B cell (primary cell): Measurements from ENCODE around the gene DNAJC6. TPM values are rescaled to one million over a fixed set of nuclear protein-coding genes. Genes with fewer than 3 reads are reported as not detected.

Experiments
- ATAC-seq: fragments of 200-7000 bp; cut with Tn5 transposase; one replicate; pipeline ENCODE4 v1.10.0; 2021; ENCODE audit warnings: low read depth, mild to moderate bottlenecking, moderate number of reproducible peaks, moderate library complexity
- CTCF ChIA-PET: fragments of 350-600 bp; sonication (Branson Sonifier 250); formaldehyde crosslinking; loops from one replicate; lab custom pipeline; 2021; ENCODE audit warnings: antibody characterized with exemption, inconsistent platforms; lab: Charles Lee
- POLR2A ChIA-PET: fragments of 350-600 bp; sonication (Branson Sonifier 250); formaldehyde crosslinking; loops from one replicate; lab custom pipeline; 2021; ENCODE audit warnings: antibody characterized with exemption; lab: Charles Lee
- DNase-seq: peaks from one replicate; pipeline ENCODE4 v3.0.0; 2013
- H2AFZ ChIP-seq: 2 replicates; pipeline ENCODE4 v1.6.1; 2012; ENCODE audit warnings: mild to moderate bottlenecking, low read depth, low read length; ENCODE audit not compliant: insufficient read depth, poor library complexity, severe bottlenecking
- H3K27ac ChIP-seq, 2 donors: 1 replicate in 1 of 2; 2 replicates in 1 of 2; pipeline ENCODE4 v1.5.1; 2012 to 2013; ENCODE audit warnings: low read length in 2 of 2, mild to moderate bottlenecking in 2 of 2, moderate library complexity in 1 of 2
- H3K27me3 ChIP-seq, 4 experiments: fragments of 200-600 bp in 1 of 4; sonication (generic) in 1 of 4; replicated peaks in 1 of 4; 1 replicate in 2 of 4; 2 replicates in 2 of 4; pipeline versions ENCODE4 v1.6.1 to v1.7.0; 2013 to 2016; ENCODE audit warnings: low read length in 3 of 4, mild to moderate bottlenecking in 2 of 4, mixed read lengths in 1 of 4, moderate library complexity in 1 of 4; ENCODE audit not compliant: insufficient read depth in 4 of 4, control insufficient read depth in 3 of 4; ENCODE audit errors: control extremely low read depth in 1 of 4
- H3K36me3 ChIP-seq, 2 experiments: replicated peaks in 1 of 2; 1 replicate in 1 of 2; 2 replicates in 1 of 2; pipeline versions ENCODE4 v1.6.1 to v1.7.1; 2013; ENCODE audit warnings: low read length in 1 of 2; ENCODE audit not compliant: insufficient read depth in 2 of 2, control insufficient read depth in 1 of 2; ENCODE audit errors: control extremely low read depth in 1 of 2, extremely low read depth in 1 of 2
- H3K4me1 ChIP-seq, 2 donors: fragments of 200-600 bp in 1 of 2; sonication (generic) in 1 of 2; 1 replicate in 1 of 2; 2 replicates in 1 of 2; pipeline versions ENCODE4 v1.5.1 to v1.6.1; 2013 to 2017; ENCODE audit warnings: low read length in 2 of 2; ENCODE audit not compliant: control insufficient read depth in 2 of 2, insufficient read depth in 2 of 2
- H3K4me2 ChIP-seq: replicated peaks from 2 replicates; pipeline ENCODE3; 2012; ENCODE audit warnings: mild to moderate bottlenecking, low read depth, low read length; ENCODE audit not compliant: poor library complexity, severe bottlenecking
- H3K4me3 ChIP-seq, 5 experiments: fragments of 200-600 bp in 1 of 5; sonication (generic) in 1 of 5; 1 replicate in 3 of 5; 2 replicates in 2 of 5; pipeline versions ENCODE4 v1.5.1 to v1.7.0; 2011 to 2016; ENCODE audit warnings: low read length in 4 of 5, mild to moderate bottlenecking in 4 of 5, low read depth in 2 of 5, control low read depth in 1 of 5, moderate library complexity in 1 of 5; ENCODE audit not compliant: insufficient read depth in 1 of 5; ENCODE audit errors: control extremely low read depth in 1 of 5, extremely low read depth in 1 of 5
- H3K79me2 ChIP-seq: fragments of 200-600 bp; sonication (generic); one replicate; pipeline ENCODE4 v1.6.0; 2016; ENCODE audit warnings: low read length; ENCODE audit not compliant: control insufficient read depth, insufficient read depth
- H3K9ac ChIP-seq: fragments of 200-600 bp; sonication (generic); 2 replicates; pipeline ENCODE4 v1.6.1; 2017; ENCODE audit warnings: mild to moderate bottlenecking, low read length, moderate library complexity
- H3K9me3 ChIP-seq, 3 donors: one replicate each; pipeline versions ENCODE4 v1.6.1 to v1.7.1; 2013; ENCODE audit warnings: low read length in 2 of 3; ENCODE audit not compliant: control insufficient read depth in 2 of 3, insufficient read depth in 1 of 3; ENCODE audit errors: control extremely low read depth in 1 of 3
- H4K20me1 ChIP-seq: 2 replicates; pipeline ENCODE4 v1.6.0; 2012; ENCODE audit warnings: mild to moderate bottlenecking, low read length; ENCODE audit not compliant: insufficient read depth, control insufficient read depth, poor library complexity, severe bottlenecking
- H3K27ac Mint-ChIP-seq: one replicate; pipeline ENCODE4 v1.8.0; 2021; ENCODE audit warnings: mixed read lengths
- H3K27me3 Mint-ChIP-seq: one replicate; pipeline ENCODE4 v1.8.0; 2021; ENCODE audit warnings: mixed read lengths
- H3K4me1 Mint-ChIP-seq: one replicate; pipeline ENCODE4 v1.8.0; 2021; ENCODE audit warnings: mixed read lengths
- H3K4me3 Mint-ChIP-seq: one replicate; pipeline ENCODE4 v1.8.0; 2021; ENCODE audit warnings: mixed read lengths
- H3K9me3 Mint-ChIP-seq: one replicate; pipeline ENCODE4 v1.8.0; 2022; ENCODE audit warnings: mixed read lengths; ENCODE audit not compliant: insufficient read depth
- CTCF ChIP-seq: fragments of 200-600 bp; IDR thresholded peaks from one replicate; pipeline ENCODE4 v1.8.0; 2022; ENCODE audit warnings: antibody characterized with exemption, mild to moderate bottlenecking
- EZH2 ChIP-seq: IDR thresholded peaks from 2 replicates; pipeline ENCODE4 v1.6.1; 2012; ENCODE audit warnings: borderline replicate concordance, low read depth, mild to moderate bottlenecking, moderate library complexity, low read length; ENCODE audit not compliant: insufficient read depth, poor library complexity, severe bottlenecking
- WGBS: methylation state at CpG from one replicate; pipeline ENCODE4 v1.1.5; 2013; ENCODE audit warnings: missing lambda C conversion rate; ENCODE audit not compliant: insufficient coverage; 5-methylcytosine and 5-hydroxymethylcytosine counted together
- intact Hi-C: fragments of 100-400 bp; cut with micrococcal nuclease; formaldehyde crosslinking; loops from one replicate; pipeline ENCODE4 v1.10.0; 2022
- polyA plus RNA-seq: library from polyadenylated mRNA; depleted of rRNA; stranded (reverse); fragments of >200 nt; gene quantifications from 2 replicates; pipeline ENCODE4 v1.2.3, GENCODE V29; 2012
- total RNA-seq, 2 donors: library from RNA; stranded (reverse); fragments of 120-200 nt in 1 of 2; gene quantifications; 1 replicate in 1 of 2; 2 replicates in 1 of 2; pipeline versions ENCODE4 v1.2.3 to v1.2.4, GENCODE V29; 2013 to 2022

Gene DNAJC6
- total and polyA plus RNA-seq, 2 donors (not counting 1 experiment from before 2014, with no cell fraction given), result 0.12 to 0.69 TPM

GRCh38 chr1:65260851-65261473 lies 48.4 kb upstream of the DNAJC6 start:
- POLR2A ChIA-PET, result no interaction called here
- no peak overlapping the region for H3K4me3 Mint-ChIP-seq
- no peak overlapping the region for H3K9ac ChIP-seq
- H3K9me3 ChIP-seq, result peaks cover 0 to 2% (median 0%) of the 10 kb centered on the region in 3 donors
- TF ChIP-seq CTCF (no peak), EZH2 (no peak)
- CTCF ChIA-PET, result no interaction called here
- WGBS, result 75% methylated on average over 2 of the region's 4 CpGs
- no peak overlapping the region for H3K4me3 ChIP-seq
- H3K27ac ChIP-seq, result no peak overlapping the region
- H3K4me2 ChIP-seq, result no peak overlapping the region
- ATAC-seq, result no peak
- H2AFZ ChIP-seq, result no peak overlapping the region
- no peaks in the 10 kb centered on the region for H3K36me3 ChIP-seq
- peaks cover 29% of the 10 kb centered on the region for H3K27me3 Mint-ChIP-seq
- H3K79me2 ChIP-seq, result no peaks in the 10 kb centered on the region
- no peak for DNase-seq
- intact Hi-C loops, result no loop called here
- H3K4me1 ChIP-seq, result peaks cover 12 to 14% of the 10 kb centered on the region in 2 donors
- H4K20me1 ChIP-seq, result no peaks in the 10 kb centered on the region
- peaks cover 14% of the 10 kb centered on the region for H3K4me1 Mint-ChIP-seq
- H3K27ac Mint-ChIP-seq, result no peak overlapping the region
- H3K9me3 Mint-ChIP-seq, result no peaks in the 10 kb centered on the region
- H3K27me3 ChIP-seq, result peaks cover 0 to 22% (median 10%) of the 10 kb centered on the region in 4 experiments

- H3K9me3 Mint-ChIP-seq, result no peaks in the 10 kb centered on the region
- no CpG with 5 or more reads among the region's 1 CpG for WGBS
- no peaks in the 10 kb centered on the region for H3K36me3 ChIP-seq
- peaks cover 45% of the 10 kb centered on the region for H3K27me3 Mint-ChIP-seq
- H3K79me2 ChIP-seq, result no peaks in the 10 kb centered on the region
- ChIA-PET CTCF (no interaction called here), POLR2A (no interaction called here)
- H3K27ac ChIP-seq, result no peak overlapping the region
- H3K27me3 ChIP-seq, result peaks cover 0 to 37% (median 25%) of the 10 kb centered on the region in 4 experiments
- DNase-seq (no peak), ATAC-seq (no peak)
- H3K4me3 ChIP-seq, result no peak overlapping the region
- no peak overlapping the region for H3K27ac Mint-ChIP-seq
- H3K9ac ChIP-seq, result no peak overlapping the region
- no peak overlapping the region for H3K4me3 Mint-ChIP-seq
- TF ChIP-seq EZH2, result no peak
- TF ChIP-seq CTCF, result no peak
- no peak overlapping the region for H2AFZ ChIP-seq
- H3K4me1 Mint-ChIP-seq, result peaks cover 21% of the 10 kb centered on the region
- H3K4me1 ChIP-seq, result peaks cover 16 to 19% of the 10 kb centered on the region in 2 donors
- no peaks in the 10 kb centered on the region for H4K20me1 ChIP-seq
- peaks cover 0 to 3% (median 0%) of the 10 kb centered on the region in 3 donors for H3K9me3 ChIP-seq
- no peak overlapping the region for H3K4me2 ChIP-seq
- intact Hi-C loops, result no loop called here
Observed at GRCh38 chr1:65263286-65263685, 46.1 kb upstream of the DNAJC6 start.
